ENCODE results near the gene FAM228B. TPM values are rescaled to one million over a fixed set of nuclear protein-coding genes. Genes with fewer than 3 reads are reported as not detected.

FAM228B gene
- total RNA-seq, 1 donor from 2014 or later, result 25.4 TPM

DNA sequence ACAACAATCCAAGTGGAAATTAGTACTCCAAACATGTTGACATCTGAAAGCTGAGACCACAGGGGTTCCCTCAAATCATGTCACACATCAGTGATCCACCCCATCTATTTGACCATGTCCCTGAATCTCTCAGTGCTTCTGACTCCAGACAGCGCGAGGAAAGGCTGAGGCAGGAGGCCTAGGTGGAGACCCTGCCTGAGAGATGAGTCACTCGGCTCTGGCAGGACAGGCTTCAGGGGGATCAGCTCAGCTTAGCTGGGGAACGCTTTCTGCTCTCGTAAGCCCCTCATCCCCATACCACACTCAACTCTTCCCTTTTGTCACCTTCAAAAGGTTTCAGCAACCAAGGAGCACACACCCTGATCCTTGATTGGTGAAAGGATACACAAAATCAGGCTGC, 45.8 kb downstream of the FAM228B start:
- Mint-ChIP-seq H3K4me3 (ENCODE audit: low read depth) (no peak overlapping the region), H3K27me3 (peaks cover 34% of the 10 kb centered on the region), H3K36me3 (ENCODE audit: insufficient read depth) (peaks cover 2% of the 10 kb centered on the region), H3K4me1 (ENCODE audit: low read depth) (peaks cover 1% of the 10 kb centered on the region), H3K9me3 (ENCODE audit: low read depth) (peaks cover 3% of the 10 kb centered on the region), H3K27ac (no peak overlapping the region)
- DNase-seq (ENCODE audit: low spot score, unreplicated experiment), result no peak
- TF ChIP-seq, protein P1, sequence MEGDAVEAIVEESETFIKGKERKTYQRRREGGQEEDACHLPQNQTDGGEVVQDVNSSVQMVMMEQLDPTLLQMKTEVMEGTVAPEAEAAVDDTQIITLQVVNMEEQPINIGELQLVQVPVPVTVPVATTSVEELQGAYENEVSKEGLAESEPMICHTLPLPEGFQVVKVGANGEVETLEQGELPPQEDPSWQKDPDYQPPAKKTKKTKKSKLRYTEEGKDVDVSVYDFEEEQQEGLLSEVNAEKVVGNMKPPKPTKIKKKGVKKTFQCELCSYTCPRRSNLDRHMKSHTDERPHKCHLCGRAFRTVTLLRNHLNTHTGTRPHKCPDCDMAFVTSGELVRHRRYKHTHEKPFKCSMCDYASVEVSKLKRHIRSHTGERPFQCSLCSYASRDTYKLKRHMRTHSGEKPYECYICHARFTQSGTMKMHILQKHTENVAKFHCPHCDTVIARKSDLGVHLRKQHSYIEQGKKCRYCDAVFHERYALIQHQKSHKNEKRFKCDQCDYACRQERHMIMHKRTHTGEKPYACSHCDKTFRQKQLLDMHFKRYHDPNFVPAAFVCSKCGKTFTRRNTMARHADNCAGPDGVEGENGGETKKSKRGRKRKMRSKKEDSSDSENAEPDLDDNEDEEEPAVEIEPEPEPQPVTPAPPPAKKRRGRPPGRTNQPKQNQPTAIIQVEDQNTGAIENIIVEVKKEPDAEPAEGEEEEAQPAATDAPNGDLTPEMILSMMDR (IDR thresholded peaks at IDR 0.05; ENCODE audit: unreplicated experiment), result no peak

DNA sequence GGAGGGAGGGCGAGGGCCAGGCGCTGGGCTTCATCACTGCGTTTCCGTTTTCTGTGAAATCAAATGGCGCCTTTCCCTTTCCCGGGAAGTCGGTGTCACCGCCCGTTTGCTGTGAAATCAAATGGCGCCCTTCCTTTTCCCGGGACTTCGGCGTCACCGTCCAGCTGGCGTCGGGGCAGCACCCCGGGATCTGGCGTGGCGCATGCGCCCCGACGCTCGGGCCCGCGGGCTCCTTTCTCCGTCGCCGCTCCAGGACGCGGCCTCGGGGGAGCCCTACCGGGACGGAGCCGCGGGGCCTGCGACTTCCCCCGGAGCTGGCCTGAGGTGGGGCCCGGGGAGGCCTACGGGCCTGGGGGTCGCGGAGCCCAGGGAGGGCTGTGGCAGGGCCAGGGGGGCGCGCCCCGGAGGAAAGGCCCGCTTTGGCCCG, 51.6 kb downstream of the FAM228B start, which contains the start of gene FAM228A:
TSS of gene FAM228A (plus strand) at position 203 of the 427 bp plus-strand sequence. CDS start 428 bp downstream, outside the sequence.
- no peaks in the 10 kb centered on the region for H3K4me1 Mint-ChIP-seq (ENCODE audit: low read depth)
- peaks cover 5% of the 10 kb centered on the region for H3K9me3 Mint-ChIP-seq (ENCODE audit: low read depth)
- H3K4me3 Mint-ChIP-seq (ENCODE audit: low read depth), result no peak within 1 kb of the TSS
- H3K27ac Mint-ChIP-seq, result no peak within 1 kb of the TSS
- H3K27me3 Mint-ChIP-seq, result peaks cover 12% of the 10 kb centered on the region
- no peak for DNase-seq (ENCODE audit: low spot score, unreplicated experiment)
- TF ChIP-seq, protein P1 (IDR thresholded peaks at IDR 0.05; ENCODE audit: unreplicated experiment), result no peak
- H3K36me3 Mint-ChIP-seq (ENCODE audit: insufficient read depth), result peaks cover 3% of the 10 kb centered on the region

DNA sequence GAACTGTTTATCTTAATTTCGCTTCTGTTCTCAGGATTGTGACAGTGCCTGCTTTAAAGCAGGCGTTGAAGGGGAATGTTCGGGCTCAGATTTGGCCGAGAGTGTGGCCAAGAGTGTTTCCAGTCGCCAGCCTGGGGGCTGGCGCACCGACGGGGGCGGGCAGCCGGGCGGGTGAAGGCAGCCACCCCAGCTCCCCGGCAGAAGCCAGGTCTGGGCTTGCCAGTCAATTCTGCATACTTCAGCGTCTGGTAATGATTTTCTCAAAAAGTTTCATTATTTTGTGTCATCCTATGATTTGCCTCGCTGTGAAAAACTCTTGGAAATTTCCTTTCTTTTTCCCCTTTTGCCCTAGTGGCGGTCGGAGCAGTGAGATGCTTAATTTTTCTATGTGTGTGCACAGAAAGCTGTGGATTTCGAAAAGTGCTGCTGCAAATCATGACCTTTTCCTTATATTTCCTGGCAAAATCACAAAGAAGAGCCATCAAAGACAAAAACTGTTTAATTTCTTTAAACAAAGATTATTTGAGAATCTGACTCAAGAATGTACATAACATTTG, 52.4 kb downstream of the FAM228B start:
- Mint-ChIP-seq H3K36me3 (ENCODE audit: insufficient read depth) (peaks cover 3% of the 10 kb centered on the region), H3K4me3 (ENCODE audit: low read depth) (no peak overlapping the region), H3K9me3 (ENCODE audit: low read depth) (peaks cover 5% of the 10 kb centered on the region), H3K27ac (no peak overlapping the region), H3K27me3 (peaks cover 16% of the 10 kb centered on the region), H3K4me1 (ENCODE audit: low read depth) (no peaks in the 10 kb centered on the region)
- TF ChIP-seq, protein P1 (IDR thresholded peaks at IDR 0.05; ENCODE audit: unreplicated experiment), result no peak
- no peak for DNase-seq (ENCODE audit: low spot score, unreplicated experiment)

DNA sequence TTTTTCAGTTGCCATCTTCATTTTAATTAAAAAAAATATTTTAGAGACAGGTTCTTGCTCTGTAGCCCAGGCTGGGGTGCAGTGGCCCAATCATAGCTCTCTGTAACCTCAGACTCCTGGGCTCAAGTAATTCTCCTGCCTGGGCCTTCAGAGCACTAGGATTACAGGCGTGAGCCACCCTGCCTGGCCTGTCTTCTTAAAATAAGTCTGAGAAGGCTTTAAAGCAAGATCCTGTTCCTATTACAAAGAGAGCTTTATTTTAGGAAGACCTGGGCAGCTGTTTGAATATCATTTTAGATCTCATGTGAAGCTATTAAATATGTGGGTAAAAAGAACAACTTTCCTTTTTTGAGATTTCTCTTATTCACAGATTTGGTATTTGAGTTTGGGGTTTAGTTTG, 53.1 kb downstream of the FAM228B start:
- Mint-ChIP-seq H3K36me3 (ENCODE audit: insufficient read depth) (peaks cover 3% of the 10 kb centered on the region), H3K27me3 (peaks cover 17% of the 10 kb centered on the region), H3K4me3 (ENCODE audit: low read depth) (no peak overlapping the region), H3K27ac (no peak overlapping the region), H3K9me3 (ENCODE audit: low read depth) (peaks cover 5% of the 10 kb centered on the region), H3K4me1 (ENCODE audit: low read depth) (no peaks in the 10 kb centered on the region)
- TF ChIP-seq, protein P1 (IDR thresholded peaks at IDR 0.05; ENCODE audit: unreplicated experiment), result no peak
- no peak for DNase-seq (ENCODE audit: low spot score, unreplicated experiment)

DNA sequence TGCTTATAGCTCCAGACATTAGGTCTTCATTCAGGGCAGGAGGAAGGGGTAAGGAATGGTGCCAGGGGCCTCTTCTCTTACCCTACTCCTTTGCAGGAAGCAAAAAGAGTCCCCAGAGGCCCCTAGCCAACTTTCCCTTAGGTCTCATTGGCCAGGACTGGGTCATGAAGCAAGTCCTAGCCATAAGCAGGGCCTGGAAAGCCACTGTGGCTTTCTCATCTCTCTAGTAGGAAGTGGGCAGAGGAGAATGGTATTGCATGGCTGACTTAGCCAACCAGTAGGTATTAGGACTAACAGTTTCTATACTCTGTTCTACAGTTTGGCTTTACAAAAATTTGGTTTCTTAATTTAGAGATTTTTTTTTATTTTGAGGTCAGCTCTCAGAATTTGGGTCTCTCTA, 56.4 kb downstream of the FAM228B start:
- no peaks in the 10 kb centered on the region for H3K9me3 Mint-ChIP-seq (ENCODE audit: low read depth)
- no peak for DNase-seq (ENCODE audit: low spot score, unreplicated experiment)
- H3K4me1 Mint-ChIP-seq (ENCODE audit: low read depth), result peaks cover 3% of the 10 kb centered on the region
- no peak overlapping the region for H3K4me3 Mint-ChIP-seq (ENCODE audit: low read depth)
- H3K27me3 Mint-ChIP-seq, result peaks cover 17% of the 10 kb centered on the region
- H3K27ac Mint-ChIP-seq, result no peak overlapping the region
- H3K36me3 Mint-ChIP-seq (ENCODE audit: insufficient read depth), result no peaks in the 10 kb centered on the region
- TF ChIP-seq, protein P1 (IDR thresholded peaks at IDR 0.05; ENCODE audit: unreplicated experiment), result no peak

Measured in progenitor cell of endocrine pancreas (in vitro differentiated cells).